Mesendoderm (in vitro differentiated cells): Measurements from ENCODE around the gene ADCY4.

Experiments
- DNase-seq: peaks from one replicate; pipeline ENCODE4 v3.0.0; 2013
- H2AK5ac ChIP-seq: 2 replicates; pipeline ENCODE4 v1.6.1; 2013; ENCODE audit warnings: low read length, inconsistent platforms
- H2BK120ac ChIP-seq: 2 replicates; pipeline ENCODE4 v1.6.1; 2013; ENCODE audit warnings: low read depth, mild to moderate bottlenecking, low read length, moderate library complexity, mixed read lengths
- H2BK15ac ChIP-seq: replicated peaks from 2 replicates; pipeline ENCODE4 v1.6.1; 2013; ENCODE audit warnings: low read depth, mild to moderate bottlenecking, moderate library complexity
- H2BK5ac ChIP-seq: 2 replicates; pipeline ENCODE4 v1.6.1; 2013; ENCODE audit warnings: low read length, inconsistent platforms
- H3K18ac ChIP-seq: 2 replicates; pipeline ENCODE4 v1.6.1; 2013; ENCODE audit warnings: mild to moderate bottlenecking, low read length, mixed read lengths
- H3K23ac ChIP-seq: one replicate; pipeline ENCODE4 v1.6.1; 2013; ENCODE audit warnings: low read length
- H3K27ac ChIP-seq: 2 replicates; pipeline ENCODE4 v1.5.1; 2013; ENCODE audit warnings: low read depth, mild to moderate bottlenecking, inconsistent platforms, low read length, moderate library complexity
- H3K27me3 ChIP-seq: 2 replicates; pipeline ENCODE4 v1.6.1; 2013; ENCODE audit warnings: low read length, control low read depth, mild to moderate bottlenecking, inconsistent platforms; ENCODE audit not compliant: insufficient read depth, poor library complexity
- H3K36me3 ChIP-seq: 2 replicates; pipeline ENCODE4 v1.6.1; 2013; ENCODE audit warnings: low read length, inconsistent platforms; ENCODE audit not compliant: control insufficient read depth, insufficient read depth
- H3K4ac ChIP-seq: one replicate; pipeline ENCODE4 v1.6.1; 2013; ENCODE audit warnings: low read depth, mild to moderate bottlenecking, low read length, moderate library complexity
- H3K4me1 ChIP-seq: 2 replicates; pipeline ENCODE4 v1.6.1; 2013; ENCODE audit warnings: low read depth, low read length, inconsistent platforms; ENCODE audit not compliant: control insufficient read depth
- H3K4me2 ChIP-seq: 2 replicates; pipeline ENCODE4 v1.6.1; 2013; ENCODE audit warnings: low read length
- H3K4me3 ChIP-seq: 2 replicates; pipeline ENCODE4 v1.5.1; 2013; ENCODE audit warnings: mild to moderate bottlenecking, low read length
- H3K56ac ChIP-seq: one replicate; pipeline ENCODE4 v1.6.1; 2013; ENCODE audit warnings: low read length
- H3K79me1 ChIP-seq: 2 replicates; pipeline ENCODE4 v1.6.1; 2013; ENCODE audit warnings: low read length, inconsistent platforms
- H3K79me2 ChIP-seq: 2 replicates; pipeline ENCODE4 v1.6.1; 2013; ENCODE audit warnings: mild to moderate bottlenecking, low read length; ENCODE audit not compliant: control insufficient read depth, insufficient read depth
- H3K9ac ChIP-seq: 2 replicates; pipeline ENCODE4 v1.6.1; 2013; ENCODE audit warnings: low read length, inconsistent platforms
- H4K5ac ChIP-seq: one replicate; pipeline ENCODE4 v1.6.1; 2013; ENCODE audit warnings: low read length
- H4K8ac ChIP-seq: one replicate; pipeline ENCODE4 v1.6.1; 2013; ENCODE audit warnings: low read depth, mild to moderate bottlenecking, control low read depth, low read length, moderate library complexity
- WGBS: extraction: QIAGEN DNeasy Blood & Tissue Kit; methylation state at CpG from one replicate; pipeline ENCODE4 v1.1.7; 2013; ENCODE audit warnings: low lambda C conversion rate, missing lambda C conversion rate; ENCODE audit not compliant: insufficient coverage; ENCODE audit errors: extremely low coverage; 5-methylcytosine and 5-hydroxymethylcytosine counted together

ADCY4 gene

DNA sequence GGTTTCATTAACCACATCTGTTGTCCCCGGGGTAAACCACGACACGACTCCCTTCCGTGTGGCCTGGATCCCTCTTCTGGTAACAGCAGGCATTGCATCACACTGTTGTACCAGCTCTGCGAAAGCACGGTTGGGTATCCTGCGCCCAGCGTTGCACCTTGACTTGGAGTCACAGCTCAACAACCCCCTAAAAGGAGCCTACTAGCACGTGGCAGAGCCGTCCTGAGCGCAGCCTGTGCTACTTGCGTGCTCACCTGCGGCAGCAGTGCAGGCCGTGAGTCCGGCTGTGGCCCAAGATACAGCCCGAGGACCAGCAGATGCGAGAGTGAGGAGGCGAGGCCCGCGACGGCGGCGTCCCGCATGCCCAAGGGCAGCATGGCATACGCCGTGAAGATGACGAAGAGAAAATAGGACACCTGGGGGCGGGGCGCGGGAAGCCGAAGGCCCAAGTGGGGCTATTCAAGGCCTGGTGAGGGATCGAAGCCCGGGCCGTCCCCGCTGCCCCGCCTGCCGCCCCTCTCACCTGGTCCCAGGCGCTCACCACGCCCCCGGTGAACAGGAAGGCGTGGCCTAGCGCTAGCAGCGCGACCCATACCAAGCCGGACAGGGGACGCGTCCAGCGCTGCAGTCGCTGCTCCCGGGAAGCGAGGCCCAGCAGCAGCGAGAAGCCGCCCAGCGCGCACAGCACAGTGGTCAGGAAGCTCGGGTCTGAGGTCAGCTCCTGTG is 2.4 kb downstream of the ADCY4 start:
- Histone ChIP-seq H3K4me1 (peaks cover 2% of the 10 kb centered on the region), H3K4ac (no peak overlapping the region), H4K5ac (no peak overlapping the region), H3K4me2 (peak overlapping the region; percentile 36), H3K9ac (peak overlapping the region; percentile 30), H3K18ac (no peak overlapping the region), H3K79me1 (no peaks in the 10 kb centered on the region), H3K23ac (no peak overlapping the region), H2AK5ac (no peak overlapping the region), H3K36me3 (no peaks in the 10 kb centered on the region), H4K8ac (no peak overlapping the region), H3K27me3 (peaks cover 23% of the 10 kb centered on the region), H3K79me2 (no peaks in the 10 kb centered on the region), H3K27ac (no peak overlapping the region), H2BK15ac (no peak overlapping the region), H3K56ac (peak overlapping the region; percentile 52), H3K4me3 (no peak overlapping the region), H2BK5ac (no peak overlapping the region), H2BK120ac (no peak overlapping the region)
- peak; percentile 79 for DNase-seq
- WGBS, result no CpG with 5 or more reads among the region's 56 CpGs

DNA sequence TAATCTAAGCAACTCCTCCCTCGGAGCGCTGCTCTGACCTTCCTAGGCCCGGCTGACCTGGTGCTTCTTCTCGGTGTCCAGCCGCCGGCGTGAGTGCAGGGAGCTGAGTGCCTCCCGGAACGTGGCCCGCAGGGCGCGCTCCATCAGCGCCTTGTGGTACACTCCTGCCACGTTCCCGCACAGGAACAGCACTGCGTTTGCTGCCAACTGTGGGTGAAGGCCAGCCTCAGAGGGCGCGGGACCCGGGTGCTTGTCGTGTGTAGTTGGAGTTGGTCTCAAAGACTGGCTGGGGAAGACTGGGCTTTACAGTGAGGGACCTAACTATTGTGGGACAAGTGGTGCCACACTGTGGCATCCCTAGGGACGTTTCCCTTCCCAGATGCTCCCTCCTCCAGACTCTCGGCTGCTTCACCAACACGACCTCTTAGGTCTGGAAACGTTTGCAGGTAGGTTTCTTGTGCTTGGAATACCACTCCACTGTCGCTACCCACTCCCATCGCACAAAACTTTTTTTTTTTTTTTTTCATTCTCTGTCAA is 3.1 kb downstream of the ADCY4 start:
- H3K79me1 ChIP-seq, result no peaks in the 10 kb centered on the region
- H3K56ac ChIP-seq, result no peak overlapping the region
- H4K5ac ChIP-seq, result no peak overlapping the region
- H3K36me3 ChIP-seq, result no peaks in the 10 kb centered on the region
- no peak overlapping the region for H2BK5ac ChIP-seq
- peaks cover 2% of the 10 kb centered on the region for H3K4me1 ChIP-seq
- DNase-seq, result no peak
- H4K8ac ChIP-seq, result no peak overlapping the region
- no CpG with 5 or more reads among the region's 26 CpGs for WGBS
- H3K4me2 ChIP-seq, result no peak overlapping the region
- H2BK15ac ChIP-seq, result no peak overlapping the region
- H2BK120ac ChIP-seq, result no peak overlapping the region
- H3K4ac ChIP-seq, result no peak overlapping the region
- H3K4me3 ChIP-seq, result no peak overlapping the region
- H3K79me2 ChIP-seq, result no peaks in the 10 kb centered on the region
- no peak overlapping the region for H2AK5ac ChIP-seq
- no peak overlapping the region for H3K18ac ChIP-seq
- no peak overlapping the region for H3K9ac ChIP-seq
- no peak overlapping the region for H3K23ac ChIP-seq
- H3K27me3 ChIP-seq, result peaks cover 17% of the 10 kb centered on the region
- H3K27ac ChIP-seq, result no peak overlapping the region

DNA sequence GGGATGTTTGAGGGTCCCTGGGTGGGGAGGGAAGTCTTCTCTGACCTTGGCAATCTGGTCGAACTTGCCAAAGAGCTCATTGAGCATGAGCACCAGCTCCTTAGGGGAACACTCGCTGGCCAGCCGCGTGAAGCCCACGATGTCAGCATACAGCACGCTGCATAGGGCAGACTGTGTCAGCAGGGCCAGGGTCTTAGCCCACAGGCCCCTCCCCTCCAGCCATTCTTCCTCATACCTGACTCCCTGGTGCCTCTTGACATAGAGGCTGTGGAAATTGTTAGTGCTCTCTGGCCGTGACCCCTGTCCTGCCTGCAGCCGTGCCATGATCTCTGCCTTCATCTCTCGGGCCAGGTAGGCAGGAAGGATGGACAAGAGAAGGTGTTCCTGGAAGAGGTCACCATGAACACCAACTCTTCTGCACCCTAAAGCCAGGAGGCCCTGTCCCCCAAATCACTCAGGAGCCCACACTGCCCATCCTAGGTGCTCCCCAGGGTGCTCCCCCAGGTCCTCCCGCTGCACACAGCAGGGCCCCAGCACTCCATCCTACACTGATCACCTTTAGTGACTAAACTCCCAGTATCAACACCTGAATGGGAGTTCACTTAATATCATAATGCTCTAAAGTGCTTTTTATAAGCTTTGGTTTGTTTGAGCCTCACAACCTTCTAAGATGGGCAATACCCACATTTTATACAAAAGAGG is 3.7 kb downstream of the ADCY4 start:
- Histone ChIP-seq H3K56ac (no peak overlapping the region), H3K4me1 (peaks cover 2% of the 10 kb centered on the region), H2BK5ac (no peak overlapping the region), H2BK15ac (no peak overlapping the region), H3K27me3 (peaks cover 15% of the 10 kb centered on the region), H3K18ac (no peak overlapping the region), H3K27ac (no peak overlapping the region), H3K4ac (no peak overlapping the region), H4K5ac (no peak overlapping the region), H2AK5ac (no peak overlapping the region), H4K8ac (no peak overlapping the region), H3K79me2 (no peaks in the 10 kb centered on the region), H3K4me3 (no peak overlapping the region), H3K23ac (no peak overlapping the region), H3K9ac (no peak overlapping the region), H3K4me2 (no peak overlapping the region), H3K36me3 (no peaks in the 10 kb centered on the region), H2BK120ac (no peak overlapping the region), H3K79me1 (no peaks in the 10 kb centered on the region)
- DNase-seq, result no peak
- WGBS, result no CpG with 5 or more reads among the region's 10 CpGs

DNA sequence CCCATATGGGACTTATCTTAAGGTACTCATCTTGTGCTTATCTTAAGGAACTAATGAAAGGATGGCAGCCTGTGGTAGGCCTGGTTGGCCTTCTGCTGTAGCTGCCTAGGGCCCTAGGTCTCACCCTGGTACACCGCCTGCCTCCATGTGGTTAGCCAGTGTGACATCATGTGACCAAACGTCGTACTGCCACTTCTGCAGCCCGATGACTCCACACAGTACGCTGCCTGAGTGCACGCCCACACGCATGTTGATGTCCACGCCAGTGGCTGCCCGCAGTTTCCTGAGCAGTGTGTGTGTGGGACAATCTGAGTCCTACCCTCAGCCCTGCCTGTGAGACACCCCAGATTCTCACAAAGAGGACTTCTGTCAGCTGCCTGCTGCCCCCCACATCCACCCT is 5.1 kb downstream of the ADCY4 start:
- peaks cover 10% of the 10 kb centered on the region for H3K27me3 ChIP-seq
- H3K18ac ChIP-seq, result no peak overlapping the region
- no peak overlapping the region for H2BK15ac ChIP-seq
- H2BK120ac ChIP-seq, result no peak overlapping the region
- H3K4me1 ChIP-seq, result no peaks in the 10 kb centered on the region
- no peak overlapping the region for H3K4me2 ChIP-seq
- H4K5ac ChIP-seq, result no peak overlapping the region
- no peak overlapping the region for H3K9ac ChIP-seq
- WGBS, result no CpG with 5 or more reads among the region's 9 CpGs
- no peak overlapping the region for H2BK5ac ChIP-seq
- H2AK5ac ChIP-seq, result no peak overlapping the region
- no peak overlapping the region for H3K4ac ChIP-seq
- no peaks in the 10 kb centered on the region for H3K79me1 ChIP-seq
- H3K27ac ChIP-seq, result no peak overlapping the region
- DNase-seq, result no peak
- no peak overlapping the region for H3K23ac ChIP-seq
- no peak overlapping the region for H3K56ac ChIP-seq
- H3K79me2 ChIP-seq, result no peaks in the 10 kb centered on the region
- no peak overlapping the region for H4K8ac ChIP-seq
- H3K36me3 ChIP-seq, result no peaks in the 10 kb centered on the region
- H3K4me3 ChIP-seq, result no peak overlapping the region

DNA sequence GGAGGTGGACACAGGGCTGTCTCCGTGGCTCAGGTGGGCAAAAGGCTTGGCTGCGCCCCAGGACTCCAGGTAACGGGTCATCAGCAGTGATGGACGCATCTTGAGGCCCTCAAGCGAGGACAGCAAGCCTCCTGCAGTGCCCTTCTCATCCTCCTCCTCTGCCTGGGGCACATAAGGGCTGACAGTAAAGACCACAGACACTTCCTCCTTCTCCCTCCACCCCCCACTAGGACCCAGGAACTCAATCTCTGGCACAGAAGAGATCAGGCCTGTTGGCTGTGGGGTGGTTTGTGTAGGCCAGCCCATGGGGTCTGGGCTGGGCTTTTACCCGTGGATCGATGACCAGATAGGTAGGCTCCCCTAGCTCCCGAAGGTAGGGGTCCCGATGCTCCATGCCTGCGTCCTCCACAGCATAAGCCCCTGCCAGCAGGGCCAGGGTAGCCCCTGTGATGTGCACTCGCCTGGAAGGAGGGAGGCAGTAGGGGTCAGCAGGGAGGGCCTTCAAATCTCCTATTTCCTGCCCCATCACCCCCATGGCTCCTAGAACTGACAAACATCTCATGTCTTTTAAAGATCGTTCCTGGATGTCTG is 5.7 kb downstream of the ADCY4 start:
- Histone ChIP-seq H3K4me3 (no peak overlapping the region), H2BK15ac (no peak overlapping the region), H3K4me1 (no peaks in the 10 kb centered on the region), H3K56ac (no peak overlapping the region), H2BK120ac (no peak overlapping the region), H3K9ac (no peak overlapping the region), H3K27ac (no peak overlapping the region), H2AK5ac (no peak overlapping the region), H3K79me1 (no peaks in the 10 kb centered on the region), H3K36me3 (no peaks in the 10 kb centered on the region), H3K23ac (no peak overlapping the region), H3K4me2 (no peak overlapping the region), H3K27me3 (peaks cover 6% of the 10 kb centered on the region), H2BK5ac (no peak overlapping the region), H4K5ac (no peak overlapping the region), H3K79me2 (no peaks in the 10 kb centered on the region), H3K4ac (no peak overlapping the region), H3K18ac (no peak overlapping the region), H4K8ac (no peak overlapping the region)
- WGBS, result no CpG with 5 or more reads among the region's 12 CpGs
- no peak for DNase-seq
